HL-60/S4 treated with retinoic acid at 250 ng/mL for 4 days and 3 days (cell line): ENCODE measurements around the gene OR51V1.
"Not testable (repeated sequence)": the region's sequence is repeated elsewhere in the genome, so short reads cannot be mapped to it uniquely, and the experiment has no call there.

Experiments
- in situ Hi-C: fragments of 300-500 bp; cut with MboI; formaldehyde crosslinking; loops from 2 replicates; pipeline ENCODE4 v1.7.0; 2022; ENCODE audit warnings: low sequenced_read_pairs

Gene OR51V1

DNA sequence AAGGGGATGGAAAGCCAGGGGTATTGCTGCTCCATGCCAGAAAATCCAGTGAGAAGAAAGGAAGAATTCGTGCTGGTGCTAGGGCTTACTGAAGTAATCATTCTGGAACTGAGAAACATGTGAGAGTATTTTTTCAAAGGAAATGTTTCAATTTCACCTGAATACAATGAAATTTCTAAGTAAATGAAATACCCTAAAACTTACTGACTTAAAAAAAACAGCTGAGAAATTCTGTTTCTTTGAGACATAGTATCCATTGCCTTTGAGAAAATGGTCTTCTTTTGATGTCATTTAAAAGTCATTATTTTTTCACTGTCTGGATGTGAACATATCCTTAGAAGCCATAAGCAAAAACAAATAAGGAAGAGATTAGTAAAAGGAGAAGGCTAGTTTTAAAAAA, at the start of gene OR51V1:
Gene OR51V1 (minus strand): TSS at position 101 of the 400 bp plus-strand sequence. CDS start 0 bp downstream, at position 101.
- in situ Hi-C loops, result no loop called here

GRCh38 chr11:5249807-5250396, 49.4 kb upstream of the OR51V1 start, which contains the start of gene HBG1:
Gene HBG1, minus strand, starts transcription at chr11:5249857. Its CDS starts 53 bp downstream, at chr11:5249804.
- in situ Hi-C loops, result not testable (repeated sequence)

GRCh38 chr11:5248498-5248897, 48.0 kb upstream of the OR51V1 start:
- in situ Hi-C loops, result not testable (repeated sequence)

DNA sequence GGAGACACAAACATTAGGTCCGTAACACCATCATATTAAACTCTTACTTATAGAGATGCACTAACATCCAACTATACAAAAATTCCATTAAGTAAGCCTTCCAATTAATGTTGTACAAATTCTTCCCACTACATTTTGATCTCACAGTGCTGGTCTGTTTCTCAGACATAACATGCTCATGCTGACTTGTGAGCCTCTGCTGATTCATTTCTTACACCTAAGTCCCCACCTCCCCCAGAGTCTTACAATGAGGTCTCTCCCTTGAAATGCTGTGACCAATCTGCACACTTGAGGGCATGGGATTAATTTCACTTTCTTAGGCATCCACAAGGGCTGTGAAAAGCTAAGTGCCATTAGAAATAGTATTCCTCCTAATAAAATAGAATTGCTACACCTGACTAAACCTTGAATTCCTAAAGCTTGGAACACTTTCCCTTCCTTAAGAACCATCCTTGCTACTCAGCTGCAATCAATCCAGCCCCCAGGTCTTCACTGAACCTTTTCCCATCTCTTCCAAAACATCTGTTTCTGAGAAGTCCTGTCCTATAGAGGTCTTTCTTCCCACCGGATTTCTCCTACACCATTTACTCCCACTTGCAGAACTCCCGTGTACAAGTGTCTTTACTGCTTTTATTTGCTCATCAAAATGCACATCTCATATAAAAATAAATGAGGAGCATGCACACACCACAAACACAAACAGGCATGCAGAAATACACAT, 47.1 kb upstream of the OR51V1 start:
- in situ Hi-C loops, result no loop called here

DNA sequence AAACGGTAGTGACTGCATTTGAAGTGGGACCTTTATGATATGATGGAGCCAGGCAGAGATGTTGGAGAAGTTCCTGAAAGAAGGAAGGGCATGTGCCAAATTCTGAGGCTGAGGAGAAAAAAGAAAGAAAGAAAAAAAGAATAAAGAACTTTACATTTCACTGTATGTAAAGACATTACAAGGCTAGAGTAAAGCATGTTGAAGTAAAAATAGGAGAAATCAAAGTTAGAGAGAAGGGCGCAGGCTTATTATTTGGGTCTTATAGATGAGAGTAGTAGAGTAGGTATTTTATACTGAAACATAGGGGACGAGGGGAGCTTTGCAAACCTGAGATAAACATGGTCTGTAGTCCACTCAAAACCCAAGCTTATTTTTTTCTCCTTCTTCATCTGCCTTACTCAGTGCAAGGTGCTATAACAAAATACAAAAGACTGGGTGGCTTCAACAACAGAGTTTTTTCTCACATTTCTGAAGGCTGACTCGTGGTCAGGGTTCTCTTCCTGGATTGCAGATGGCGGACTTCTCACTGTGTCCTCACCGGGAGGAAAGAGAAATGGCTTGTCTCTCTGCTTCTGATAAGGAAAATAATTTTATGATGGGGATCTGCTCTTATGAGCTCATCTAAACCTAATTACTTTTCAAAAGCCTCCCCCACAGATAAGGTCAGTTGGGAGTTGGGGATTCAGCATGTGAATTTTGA, 46.4 kb upstream of the OR51V1 start:
- in situ Hi-C loops, result no loop called here

GRCh38 chr11:5245155-5245554, 44.7 kb upstream of the OR51V1 start:
- in situ Hi-C loops, result no loop called here

DNA sequence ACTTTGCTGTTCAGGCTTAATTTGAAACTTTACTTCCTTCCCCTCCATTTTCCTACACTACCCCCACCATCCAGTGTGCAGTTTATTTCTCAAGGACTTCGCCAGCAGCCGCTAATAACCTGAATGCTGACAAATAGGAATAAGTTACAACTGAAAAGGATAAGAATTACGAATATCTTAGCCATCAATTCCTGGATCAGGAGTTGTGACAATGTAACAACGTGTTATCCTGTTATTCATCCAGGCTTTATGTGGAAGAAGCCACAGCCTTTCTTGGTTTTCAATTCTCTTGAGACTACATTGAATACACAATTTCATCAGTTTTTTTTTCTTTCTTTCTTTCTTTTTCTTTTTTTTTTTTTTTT, 43.3 kb upstream of the OR51V1 start:
- in situ Hi-C loops, result no loop called here

DNA sequence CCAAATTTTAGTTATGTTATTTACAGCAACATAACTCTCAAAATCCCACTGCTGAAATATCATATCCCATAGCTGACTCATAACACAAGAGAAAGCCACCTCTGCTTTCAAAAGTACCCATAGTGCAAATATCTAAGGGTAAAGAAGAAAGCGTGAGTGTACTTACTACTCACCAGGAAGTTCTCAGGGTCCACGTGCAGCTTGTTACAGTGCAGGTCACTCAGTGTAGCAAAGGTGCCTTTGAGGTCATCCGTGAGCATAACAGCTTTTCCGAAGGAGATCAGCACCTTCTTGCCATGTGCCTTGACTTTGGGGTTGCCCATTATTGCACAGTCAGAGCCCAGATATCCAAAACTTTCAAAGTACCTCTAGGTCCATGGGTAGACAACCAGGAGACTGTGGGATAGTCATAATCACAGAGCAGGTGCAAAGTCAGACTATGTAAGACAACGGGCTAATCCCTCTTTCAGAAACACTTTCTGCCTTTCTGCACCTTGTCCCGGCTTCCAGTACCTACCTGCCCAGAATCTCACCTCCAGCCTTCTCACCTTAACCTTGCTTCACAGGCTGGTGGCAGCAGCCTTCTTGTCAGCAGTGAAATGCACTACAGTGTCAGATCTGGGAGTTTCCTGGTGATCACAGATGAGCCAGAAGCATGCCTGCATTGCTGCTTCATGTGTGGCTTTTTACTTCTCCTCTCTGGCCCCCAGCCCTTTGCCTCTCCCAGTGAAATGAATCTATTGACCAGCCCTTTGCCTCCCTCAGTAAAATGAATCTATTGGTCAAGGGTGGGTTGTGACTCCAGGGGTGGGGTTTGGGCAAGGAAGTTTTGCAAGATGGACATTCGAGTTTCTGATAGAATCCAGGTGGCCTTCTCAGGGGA, 42.7 kb upstream of the OR51V1 start:
- in situ Hi-C loops, result no loop called here

DNA sequence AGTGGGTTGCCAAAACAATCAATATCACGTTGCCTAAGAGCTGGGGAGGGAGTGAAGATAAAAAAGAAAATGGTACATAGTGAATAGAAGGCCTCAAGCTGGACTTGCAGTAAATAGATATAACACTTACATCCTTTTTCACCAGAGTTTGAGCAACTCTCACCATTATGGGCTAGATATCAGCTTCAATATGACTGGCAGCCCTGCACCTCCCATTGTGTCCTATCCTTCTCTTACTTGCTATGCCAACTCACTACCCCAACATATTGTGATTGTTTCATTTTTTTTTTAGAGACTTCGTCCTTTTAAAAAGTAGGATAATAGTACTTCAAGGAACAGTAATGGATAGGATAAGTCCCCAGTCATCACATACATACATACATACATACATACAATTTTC, 41.7 kb upstream of the OR51V1 start:
- in situ Hi-C loops, result no loop called here

DNA sequence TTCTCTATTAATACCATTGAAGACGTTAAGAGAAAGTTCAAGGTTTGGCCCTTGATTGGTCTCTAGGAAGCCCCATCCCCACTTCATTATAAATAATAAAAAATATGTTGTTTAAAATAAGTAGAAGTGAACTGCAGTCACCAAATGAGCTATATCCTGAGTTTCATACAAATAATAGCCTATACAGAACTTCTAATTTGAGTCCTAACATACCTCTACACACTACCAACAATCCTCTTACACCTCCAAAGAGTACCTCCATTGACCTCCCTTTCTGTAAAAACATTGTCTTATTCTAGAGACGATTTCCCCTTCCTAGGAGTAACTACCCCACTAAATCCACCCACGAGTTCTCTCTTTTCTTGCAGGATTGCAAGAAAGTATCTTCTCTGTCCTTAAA, 41.0 kb upstream of the OR51V1 start:
- in situ Hi-C loops, result no loop called here

DNA sequence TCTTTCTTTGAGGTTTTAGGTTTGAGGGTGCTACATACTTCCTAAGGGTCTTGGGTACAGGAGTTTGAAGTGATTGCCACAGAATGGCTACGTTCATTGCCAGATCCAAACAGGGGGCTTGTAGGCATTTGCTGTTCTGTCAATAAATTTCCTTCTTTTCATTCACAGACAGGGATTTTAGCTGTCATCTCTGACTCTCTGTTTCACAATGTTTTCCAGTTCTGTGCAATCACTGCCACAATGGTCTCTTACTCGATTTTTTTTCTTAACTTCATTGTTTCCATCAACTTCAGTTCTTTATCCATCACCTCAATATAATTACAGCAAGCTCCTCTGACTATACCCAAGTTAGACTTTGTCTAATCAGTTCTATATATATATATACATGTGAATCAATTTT, 40.0 kb upstream of the OR51V1 start:
- in situ Hi-C loops, result no loop called here

DNA sequence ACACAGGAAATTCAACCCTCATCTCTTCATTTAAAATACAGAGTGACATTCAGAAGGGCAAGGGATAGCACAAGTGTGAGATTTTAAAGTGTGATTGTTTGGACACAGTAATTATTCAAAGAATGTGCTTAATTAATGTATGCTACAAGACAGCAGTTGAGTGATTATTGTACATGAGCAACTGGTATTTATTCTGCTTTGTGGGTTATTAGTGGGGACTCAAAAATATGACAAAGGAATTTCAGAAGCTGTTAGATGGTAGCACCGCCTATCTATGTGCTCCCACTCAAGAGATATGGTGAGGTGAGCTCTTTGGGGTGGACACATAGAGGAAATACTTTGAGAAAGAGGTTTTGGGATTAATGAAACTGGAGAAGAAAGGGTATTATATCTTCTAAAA, 39.6 kb upstream of the OR51V1 start:
- in situ Hi-C loops, result no loop called here

- in situ Hi-C loops, result no loop called here
These were observed 38.6 kb upstream of the OR51V1 start for GRCh38 chr11:5239046-5239445.

DNA sequence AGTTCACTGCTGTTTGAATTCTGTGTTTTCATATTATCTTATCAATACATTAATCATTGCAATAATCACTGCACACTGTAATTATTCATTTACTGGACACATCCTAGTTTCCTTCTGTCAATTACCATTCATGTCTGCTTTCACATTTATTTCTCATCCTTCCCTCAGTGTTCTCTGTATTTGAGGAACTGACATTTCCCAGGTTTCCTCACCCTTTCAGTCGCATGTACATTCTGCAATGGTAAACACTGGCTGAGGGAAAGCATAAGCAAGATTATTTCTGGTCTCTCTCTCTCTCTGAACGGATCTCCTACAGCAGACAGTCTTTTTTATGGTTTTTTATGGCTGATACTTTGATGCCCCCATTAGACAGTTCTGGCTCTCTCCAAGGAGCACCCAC, 38.0 kb upstream of the OR51V1 start:
- in situ Hi-C loops, result no loop called here

GRCh38 chr11:5237420-5237819, 36.9 kb upstream of the OR51V1 start:
- in situ Hi-C loops, result no loop called here

DNA sequence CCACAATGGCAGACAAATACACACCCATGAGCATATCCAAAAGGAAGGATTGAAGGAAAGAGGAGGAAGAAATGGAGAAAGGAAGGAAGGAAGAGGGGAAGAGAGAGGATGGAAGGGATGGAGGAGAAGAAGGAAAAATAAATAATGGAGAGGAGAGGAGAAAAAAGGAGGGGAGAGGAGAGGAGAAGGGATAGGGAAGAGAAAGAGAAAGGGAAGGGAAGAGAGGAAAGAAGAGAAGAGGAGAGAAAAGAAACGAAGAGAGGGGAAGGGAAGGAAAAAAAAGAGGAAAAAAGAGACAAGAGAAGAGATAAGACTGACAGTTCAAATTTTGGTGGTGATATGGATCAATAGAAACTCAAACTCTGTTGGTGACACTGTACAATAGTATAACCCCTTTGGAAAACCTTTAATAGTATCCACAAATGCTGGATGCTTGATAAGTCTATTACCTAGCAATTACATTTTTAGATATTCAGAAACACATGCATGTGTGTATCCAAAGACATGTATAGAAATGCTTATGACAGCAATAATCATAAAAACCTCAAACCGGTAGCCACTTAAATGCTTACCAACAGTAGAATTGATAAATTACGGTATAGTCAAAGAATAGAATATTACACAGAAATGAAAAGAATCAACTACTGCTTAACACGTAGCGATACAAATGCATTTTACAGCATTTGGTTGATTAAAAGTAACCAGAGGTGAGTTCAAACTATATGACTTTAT, 35.0 kb upstream of the OR51V1 start:
- in situ Hi-C loops, result no loop called here

DNA sequence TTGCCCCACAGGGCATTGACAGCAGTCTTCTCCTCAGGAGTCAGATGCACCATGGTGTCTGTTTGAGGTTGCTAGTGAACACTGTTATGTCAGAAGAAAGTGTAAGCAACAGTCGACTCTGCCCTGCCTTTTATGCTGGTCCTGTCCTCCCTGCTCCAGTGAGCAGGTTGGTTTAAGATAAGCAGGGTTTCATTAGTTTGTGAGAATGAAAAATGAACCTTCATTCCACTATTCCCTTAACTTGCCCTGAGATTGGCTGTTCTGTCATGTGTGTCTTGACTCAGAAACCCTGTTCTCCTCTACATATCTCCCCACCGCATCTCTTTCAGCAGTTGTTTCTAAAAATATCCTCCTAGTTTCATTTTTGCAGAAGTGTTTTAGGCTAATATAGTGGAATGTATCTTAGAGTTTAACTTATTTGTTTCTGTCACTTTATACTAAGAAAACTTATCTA, 33.9 kb upstream of the OR51V1 start, which contains the start of gene HBD:
Gene HBD (minus strand): TSS at position 103 of the 454 bp plus-strand sequence. CDS start 50 bp downstream, at position 53.
- in situ Hi-C loops, result no loop called here

DNA sequence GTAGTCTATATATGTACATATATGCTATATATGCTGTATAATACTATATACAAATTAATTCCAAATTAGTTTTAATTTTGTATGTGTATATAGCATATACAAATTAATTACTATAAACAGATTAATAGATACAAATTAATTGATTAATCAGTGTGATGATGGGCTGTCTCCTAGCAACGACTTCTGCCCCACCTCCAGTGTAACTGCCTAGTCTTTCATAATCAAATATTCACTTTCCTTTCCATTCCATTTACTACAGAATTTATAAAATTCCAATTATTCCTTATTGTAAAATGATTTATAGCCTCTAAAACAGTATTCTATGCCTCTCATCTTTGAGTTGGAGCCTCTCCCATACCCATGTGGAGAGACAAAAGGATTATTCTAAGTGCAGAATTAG, 32.8 kb upstream of the OR51V1 start:
- in situ Hi-C loops, result no loop called here

GRCh38 chr11:5232821-5233220, 32.3 kb upstream of the OR51V1 start:
- in situ Hi-C loops, result no loop called here

DNA sequence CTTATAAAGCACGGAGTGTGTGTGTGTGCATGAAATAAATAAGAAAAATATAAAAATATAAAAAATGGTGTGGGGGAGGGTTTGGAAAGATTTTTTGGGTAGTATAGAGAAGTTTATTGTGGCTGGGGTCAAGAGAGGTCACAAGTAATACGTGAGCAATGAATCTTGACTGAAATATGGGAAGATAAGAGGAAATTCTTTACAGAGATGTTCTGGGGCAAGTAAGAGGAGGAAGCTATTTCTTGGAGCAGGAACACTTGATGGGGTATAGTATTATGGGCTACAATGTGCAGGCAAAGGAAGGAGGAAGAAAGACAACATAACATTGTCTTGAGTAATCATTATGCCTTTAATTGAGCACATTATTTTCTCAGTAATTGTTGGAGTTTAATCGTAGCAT, 31.7 kb upstream of the OR51V1 start:
- in situ Hi-C loops, result no loop called here
